HG02884 (cell line): ENCODE results near the gene PAPOLB.

ENCODE experiments used
- ATAC-seq: cut with Tn5 transposase; IDR thresholded peaks from one replicate; pipeline ENCODE4 v1.9.1; 2021; ENCODE audit warnings: mild to moderate bottlenecking, moderate library complexity; ENCODE audit not compliant: unreplicated experiment

Gene PAPOLB

GRCh38 chr7:4878336-4879335 lies 16.8 kb upstream of the PAPOLB start:
- ATAC-seq, result no peak

- no peak for ATAC-seq
Observed at GRCh38 chr7:4876586-4876985, 14.8 kb upstream of the PAPOLB start.

GRCh38 chr7:4875391-4875790 lies 13.6 kb upstream of the PAPOLB start:
- ATAC-seq, result no peak

- ATAC-seq, result no peak
Observed at GRCh38 chr7:4873071-4873944, 11.5 kb upstream of the PAPOLB start.

- no peak for ATAC-seq
Observed at GRCh38 chr7:4871930-4872675, 10.3 kb upstream of the PAPOLB start.

GRCh38 chr7:4871056-4871680 lies 9.3 kb upstream of the PAPOLB start:
- no peak for ATAC-seq

GRCh38 chr7:4868493-4868892 lies 6.7 kb upstream of the PAPOLB start:
- ATAC-seq, result no peak

- ATAC-seq, result no peak
Observed at GRCh38 chr7:4866528-4867496, 5.0 kb upstream of the PAPOLB start.

GRCh38 chr7:4862156-4862555 lies 326 bp upstream of the PAPOLB start:
- no peak for ATAC-seq

GRCh38 chr7:4861227-4861626 lies 603 bp downstream of the PAPOLB start:
- no peak for ATAC-seq

GRCh38 chr7:4857189-4857588 lies 4.6 kb downstream of the PAPOLB start:
- ATAC-seq, result no peak

GRCh38 chr7:4856336-4857057 lies 5.3 kb downstream of the PAPOLB start:
- ATAC-seq, result no peak

- ATAC-seq, result no peak
Observed at GRCh38 chr7:4854916-4855315, 6.9 kb downstream of the PAPOLB start.

- no peak for ATAC-seq
Observed at GRCh38 chr7:4851459-4852422, 10.1 kb downstream of the PAPOLB start.

GRCh38 chr7:4850262-4850795 lies 11.5 kb downstream of the PAPOLB start:
- no peak for ATAC-seq

- ATAC-seq, result no peak
Observed at GRCh38 chr7:4849390-4849789, 12.4 kb downstream of the PAPOLB start.

- ATAC-seq, result no peak
Observed at GRCh38 chr7:4845740-4846142, 16.1 kb downstream of the PAPOLB start.
